CD14-positive monocyte (primary cell): ENCODE measurements around the gene CASTOR1. TPM values are rescaled to one million over a fixed set of nuclear protein-coding genes. Genes with fewer than 3 reads are reported as not detected.

Source experiments
- DNase-seq, 3 donors: peaks; one replicate each; pipeline ENCODE4 v3.0.0-alpha.2; 2011 to 2022
- H2AFZ ChIP-seq: 2 replicates; pipeline ENCODE4 v1.6.0; 2012; ENCODE audit warnings: mild to moderate bottlenecking, low read depth, low read length, inconsistent platforms; ENCODE audit not compliant: insufficient read depth, poor library complexity, severe bottlenecking
- H3K27ac ChIP-seq, 2 donors: 1 replicate in 1 of 2; 2 replicates in 1 of 2; pipeline ENCODE4 v1.5.1; 2012 to 2013; ENCODE audit warnings: low read length in 2 of 2, control low read depth in 1 of 2, inconsistent platforms in 1 of 2, low read depth in 1 of 2, mild to moderate bottlenecking in 1 of 2
- H3K27me3 ChIP-seq, 2 donors: one replicate each; pipeline versions ENCODE4 v1.6.0 to v1.6.1; 2011 to 2013; ENCODE audit warnings: low read length in 2 of 2; ENCODE audit not compliant: control insufficient read depth in 2 of 2, insufficient read depth in 2 of 2
- H3K36me3 ChIP-seq, 2 donors: replicated peaks in 1 of 2; 1 replicate in 1 of 2; 2 replicates in 1 of 2; pipeline versions ENCODE4 v1.5.1 to v1.6.1; 2012 to 2013; ENCODE audit warnings: low read length in 2 of 2, control low read depth in 1 of 2, inconsistent platforms in 1 of 2, mild to moderate bottlenecking in 1 of 2; ENCODE audit not compliant: insufficient read depth in 2 of 2, control insufficient read depth in 1 of 2
- H3K4me1 ChIP-seq, 2 donors: 1 replicate in 1 of 2; 2 replicates in 1 of 2; pipeline versions ENCODE4 v1.5.1 to v1.6.1; 2012 to 2013; ENCODE audit warnings: low read length in 2 of 2, control low read depth in 1 of 2, inconsistent platforms in 1 of 2, mild to moderate bottlenecking in 1 of 2, moderate library complexity in 1 of 2; ENCODE audit not compliant: insufficient read depth in 2 of 2, control insufficient read depth in 1 of 2
- H3K4me2 ChIP-seq: replicated peaks from 2 replicates; pipeline ENCODE3; 2012; ENCODE audit warnings: low read length, moderate library complexity, mild to moderate bottlenecking; ENCODE audit not compliant: poor library complexity, severe bottlenecking; ENCODE audit errors: extremely low read depth
- H3K4me3 ChIP-seq, 3 experiments: fragments of 200-600 bp in 1 of 3; sonication (generic) in 1 of 3; replicated peaks in 1 of 3; 1 replicate in 2 of 3; 2 replicates in 1 of 3; pipeline ENCODE4 v1.5.1; 2011 to 2013; ENCODE audit warnings: low read length in 3 of 3, mild to moderate bottlenecking in 3 of 3, control low read depth in 2 of 3, low read depth in 2 of 3, inconsistent platforms in 1 of 3, moderate library complexity in 1 of 3
- H3K79me2 ChIP-seq: 2 replicates; pipeline ENCODE4 v1.6.0; 2012; ENCODE audit warnings: mild to moderate bottlenecking, control low read depth, inconsistent platforms, low read length, moderate library complexity; ENCODE audit not compliant: insufficient read depth
- H3K9ac ChIP-seq: 2 replicates; pipeline ENCODE4 v1.6.0; 2017; ENCODE audit warnings: low read length, mild to moderate bottlenecking; ENCODE audit not compliant: insufficient read depth, poor library complexity, severe bottlenecking
- H3K9me3 ChIP-seq, 2 donors: replicated peaks in 1 of 2; 1 replicate in 1 of 2; 2 replicates in 1 of 2; pipeline versions ENCODE4 v1.5.1 to v1.6.1; 2012 to 2013; ENCODE audit warnings: low read length in 2 of 2, control low read depth in 1 of 2; ENCODE audit not compliant: control insufficient read depth in 1 of 2, insufficient read depth in 1 of 2
- H4K20me1 ChIP-seq: 2 replicates; pipeline ENCODE4 v1.6.0; 2012; ENCODE audit warnings: mild to moderate bottlenecking, low read length, control low read depth, moderate library complexity; ENCODE audit not compliant: insufficient read depth
- H3K27ac Mint-ChIP-seq, 7 donors: one replicate each; pipeline ENCODE4 v1.8.0; 2020; ENCODE audit warnings: mild to moderate bottlenecking in 7 of 7, mixed read lengths in 7 of 7, moderate library complexity in 6 of 7, inconsistent platforms in 2 of 7
- H3K27me3 Mint-ChIP-seq, 3 donors: one replicate each; pipeline ENCODE4 v1.8.0; 2021 to 2022; ENCODE audit warnings: low read depth in 3 of 3, mild to moderate bottlenecking in 3 of 3, mixed read lengths in 3 of 3, moderate library complexity in 3 of 3, inconsistent platforms in 1 of 3
- H3K36me3 Mint-ChIP-seq, 2 donors: one replicate each; pipeline ENCODE4 v1.8.0; 2020; ENCODE audit warnings: mixed read lengths in 2 of 2, inconsistent platforms in 1 of 2, mild to moderate bottlenecking in 1 of 2
- H3K4me1 Mint-ChIP-seq: one replicate; pipeline ENCODE4 v1.8.0; 2020; ENCODE audit warnings: mild to moderate bottlenecking, mixed read lengths
- H3K4me3 Mint-ChIP-seq, 2 donors: one replicate each; pipeline ENCODE4 v1.8.0; 2020; ENCODE audit warnings: mild to moderate bottlenecking in 2 of 2, mixed read lengths in 2 of 2, moderate library complexity in 1 of 2
- H3K9me3 Mint-ChIP-seq, 7 donors: one replicate each; pipeline ENCODE4 v1.8.0; 2020 to 2022; ENCODE audit warnings: mixed read lengths in 7 of 7, mild to moderate bottlenecking in 6 of 7, moderate library complexity in 6 of 7, inconsistent platforms in 2 of 7
- WGBS: methylation state at CpG from one replicate; pipeline ENCODE4 v1.1.5; 2013; ENCODE audit warnings: missing lambda C conversion rate; ENCODE audit not compliant: insufficient coverage; 5-methylcytosine and 5-hydroxymethylcytosine counted together
- intact Hi-C, 2 donors: fragments of 100-400 bp; cut with micrococcal nuclease; formaldehyde crosslinking; loops; one replicate each; pipeline versions ENCODE4 v1.15.0 to v1.15.1; 2023
- polyA plus RNA-seq, 3 donors: library from polyadenylated mRNA; depleted of rRNA in 1 of 3; unstranded in 2 of 3; stranded (reverse) in 1 of 3; fragments of 300-500 nt in 2 of 3; fragments of >200 nt in 1 of 3; fragmentation: Illumina TruSeq in 2 of 3; gene quantifications; 1 replicate in 2 of 3; 2 replicates in 1 of 3; pipeline ENCODE4 v1.2.3, GENCODE V29; 2012 to 2021
- TF ChIP-seq, protein P1 (sequence below): fragments of 200-600 bp; IDR thresholded peaks from one replicate; pipeline ENCODE4 v1.8.0; 2022; ENCODE audit warnings: antibody characterized with exemption, mild to moderate bottlenecking

Gene CASTOR1
- polyA plus RNA-seq, 3 donors, result 6.4 to 15.5 (median 6.5) TPM

GRCh38 chr22:30318799-30319419, 29.6 kb upstream of the CASTOR1 start:
- Histone ChIP-seq H3K4me2 (peak overlapping the region; percentile 69), H3K9me3 (no peaks in the 10 kb centered on the region), H4K20me1 (peaks cover 13% of the 10 kb centered on the region), H3K27me3 (no peaks in the 10 kb centered on the region), H2AFZ (peak overlapping the region; percentile 15), H3K4me3 (peak overlapping the region in 2 of 3 experiments; percentile 9 to 67), H3K79me2 (peaks cover 77% of the 10 kb centered on the region), H3K9ac (no peak overlapping the region), H3K4me1 (peaks cover 76 to 95% of the 10 kb centered on the region in 2 donors), H3K27ac (peak overlapping the region; percentile 75 to 90), H3K36me3 (peaks cover 6 to 16% of the 10 kb centered on the region in 2 donors)
- H3K27ac Mint-ChIP-seq, result peak overlapping the region; percentile 89 to 95 (median 94)
- intact Hi-C loops, result no loop called here
- H3K4me1 Mint-ChIP-seq, result peaks cover 93% of the 10 kb centered on the region
- TF ChIP-seq, protein P1, sequence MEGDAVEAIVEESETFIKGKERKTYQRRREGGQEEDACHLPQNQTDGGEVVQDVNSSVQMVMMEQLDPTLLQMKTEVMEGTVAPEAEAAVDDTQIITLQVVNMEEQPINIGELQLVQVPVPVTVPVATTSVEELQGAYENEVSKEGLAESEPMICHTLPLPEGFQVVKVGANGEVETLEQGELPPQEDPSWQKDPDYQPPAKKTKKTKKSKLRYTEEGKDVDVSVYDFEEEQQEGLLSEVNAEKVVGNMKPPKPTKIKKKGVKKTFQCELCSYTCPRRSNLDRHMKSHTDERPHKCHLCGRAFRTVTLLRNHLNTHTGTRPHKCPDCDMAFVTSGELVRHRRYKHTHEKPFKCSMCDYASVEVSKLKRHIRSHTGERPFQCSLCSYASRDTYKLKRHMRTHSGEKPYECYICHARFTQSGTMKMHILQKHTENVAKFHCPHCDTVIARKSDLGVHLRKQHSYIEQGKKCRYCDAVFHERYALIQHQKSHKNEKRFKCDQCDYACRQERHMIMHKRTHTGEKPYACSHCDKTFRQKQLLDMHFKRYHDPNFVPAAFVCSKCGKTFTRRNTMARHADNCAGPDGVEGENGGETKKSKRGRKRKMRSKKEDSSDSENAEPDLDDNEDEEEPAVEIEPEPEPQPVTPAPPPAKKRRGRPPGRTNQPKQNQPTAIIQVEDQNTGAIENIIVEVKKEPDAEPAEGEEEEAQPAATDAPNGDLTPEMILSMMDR, result no peak
- 10% methylated on average over 7 of the region's 7 CpGs for WGBS
- peak overlapping the region; percentile 72 to 97 for H3K4me3 Mint-ChIP-seq
- peaks cover 40 to 57% of the 10 kb centered on the region in 2 donors for H3K36me3 Mint-ChIP-seq
- H3K27me3 Mint-ChIP-seq, result peaks cover 0 to 2% (median 0%) of the 10 kb centered on the region in 3 donors
- DNase-seq, result peak; percentile 65 to 67 (median 65)
- no peaks in the 10 kb centered on the region for H3K9me3 Mint-ChIP-seq

GRCh38 chr22:30317778-30318177, 28.5 kb upstream of the CASTOR1 start:
- peaks cover 79 to 95% of the 10 kb centered on the region in 2 donors for H3K4me1 ChIP-seq
- TF ChIP-seq, protein P1, result no peak
- no peak for DNase-seq
- H3K27me3 ChIP-seq, result no peaks in the 10 kb centered on the region
- H3K4me2 ChIP-seq, result peak overlapping the region; percentile 69
- peak overlapping the region; percentile 89 to 95 (median 94) for H3K27ac Mint-ChIP-seq
- H3K4me3 Mint-ChIP-seq, result peak overlapping the region; percentile 4 to 97
- H3K4me3 ChIP-seq, result peak overlapping the region in 1 of 3 experiments; percentile 67
- intact Hi-C loops, result no loop called here
- peaks cover 0 to 6% (median 0%) of the 10 kb centered on the region in 3 donors for H3K27me3 Mint-ChIP-seq
- H3K79me2 ChIP-seq, result peaks cover 75% of the 10 kb centered on the region
- H3K9me3 ChIP-seq, result no peaks in the 10 kb centered on the region
- H3K9ac ChIP-seq, result no peak overlapping the region
- H3K27ac ChIP-seq, result peak overlapping the region; percentile 75 to 90
- peaks cover 13% of the 10 kb centered on the region for H4K20me1 ChIP-seq
- peaks cover 37 to 55% of the 10 kb centered on the region in 2 donors for H3K36me3 Mint-ChIP-seq
- H3K36me3 ChIP-seq, result peaks cover 6 to 16% of the 10 kb centered on the region in 2 donors
- peaks cover 92% of the 10 kb centered on the region for H3K4me1 Mint-ChIP-seq
- 100% methylated on average over 1 of the region's 1 CpG for WGBS
- peaks cover 0 to 2% (median 0%) of the 10 kb centered on the region in 7 donors for H3K9me3 Mint-ChIP-seq
- H2AFZ ChIP-seq, result no peak overlapping the region
